PFSK-1 (cell line): ENCODE results near the gene SUPT3H.

Experiments used
- FOXP2 ChIP-seq: optimal IDR thresholded peaks from 2 replicates; pipeline ENCODE3; 2011; ENCODE audit warnings: borderline replicate concordance, control low read depth, inconsistent platforms; ENCODE audit not compliant: insufficient read depth; ENCODE audit errors: extremely low read length, extremely low read depth
- SIN3A ChIP-seq: IDR thresholded peaks from 2 replicates; pipeline ENCODE4 v1.6.1; 2012; ENCODE audit warnings: mild to moderate bottlenecking, low read length, moderate library complexity, borderline replicate concordance; ENCODE audit not compliant: insufficient read depth
- TAF1 ChIP-seq: IDR thresholded peaks from 2 replicates; pipeline ENCODE4 v1.6.1; 2012; ENCODE audit warnings: low read length, control low read depth, borderline replicate concordance; ENCODE audit not compliant: insufficient read depth
- TF ChIP-seq, protein P1 (sequence below), 2 experiments: IDR thresholded peaks; 2 replicates each; pipeline versions ENCODE4 v1.6.1 to v1.8.0; 2011 to 2012; ENCODE audit warnings: low read depth in 2 of 2, low read length in 2 of 2, control low read depth in 1 of 2, inconsistent platforms in 1 of 2, mild to moderate bottlenecking in 1 of 2, moderate library complexity in 1 of 2; ENCODE audit not compliant: insufficient read depth in 1 of 2

DNA sequence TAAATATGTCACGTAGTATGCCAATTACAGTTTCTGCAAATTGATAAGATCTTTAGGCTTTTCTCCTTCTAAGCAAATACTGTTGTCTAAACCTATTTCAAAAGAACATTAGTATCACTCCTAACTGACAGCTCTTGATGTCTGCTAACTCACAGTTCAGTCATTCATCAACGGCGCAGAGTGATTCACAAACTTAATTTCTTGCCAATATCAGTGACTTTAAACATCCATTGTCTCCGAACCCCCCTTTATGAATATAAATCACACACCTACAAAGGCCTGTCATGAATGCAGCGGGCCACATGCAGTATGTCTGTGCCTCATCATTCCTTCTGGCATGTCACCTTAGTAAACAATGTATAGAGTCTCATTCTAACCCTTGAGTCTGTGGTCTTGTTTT is 569.6 kb downstream of the SUPT3H start:
- TF ChIP-seq, protein P1, sequence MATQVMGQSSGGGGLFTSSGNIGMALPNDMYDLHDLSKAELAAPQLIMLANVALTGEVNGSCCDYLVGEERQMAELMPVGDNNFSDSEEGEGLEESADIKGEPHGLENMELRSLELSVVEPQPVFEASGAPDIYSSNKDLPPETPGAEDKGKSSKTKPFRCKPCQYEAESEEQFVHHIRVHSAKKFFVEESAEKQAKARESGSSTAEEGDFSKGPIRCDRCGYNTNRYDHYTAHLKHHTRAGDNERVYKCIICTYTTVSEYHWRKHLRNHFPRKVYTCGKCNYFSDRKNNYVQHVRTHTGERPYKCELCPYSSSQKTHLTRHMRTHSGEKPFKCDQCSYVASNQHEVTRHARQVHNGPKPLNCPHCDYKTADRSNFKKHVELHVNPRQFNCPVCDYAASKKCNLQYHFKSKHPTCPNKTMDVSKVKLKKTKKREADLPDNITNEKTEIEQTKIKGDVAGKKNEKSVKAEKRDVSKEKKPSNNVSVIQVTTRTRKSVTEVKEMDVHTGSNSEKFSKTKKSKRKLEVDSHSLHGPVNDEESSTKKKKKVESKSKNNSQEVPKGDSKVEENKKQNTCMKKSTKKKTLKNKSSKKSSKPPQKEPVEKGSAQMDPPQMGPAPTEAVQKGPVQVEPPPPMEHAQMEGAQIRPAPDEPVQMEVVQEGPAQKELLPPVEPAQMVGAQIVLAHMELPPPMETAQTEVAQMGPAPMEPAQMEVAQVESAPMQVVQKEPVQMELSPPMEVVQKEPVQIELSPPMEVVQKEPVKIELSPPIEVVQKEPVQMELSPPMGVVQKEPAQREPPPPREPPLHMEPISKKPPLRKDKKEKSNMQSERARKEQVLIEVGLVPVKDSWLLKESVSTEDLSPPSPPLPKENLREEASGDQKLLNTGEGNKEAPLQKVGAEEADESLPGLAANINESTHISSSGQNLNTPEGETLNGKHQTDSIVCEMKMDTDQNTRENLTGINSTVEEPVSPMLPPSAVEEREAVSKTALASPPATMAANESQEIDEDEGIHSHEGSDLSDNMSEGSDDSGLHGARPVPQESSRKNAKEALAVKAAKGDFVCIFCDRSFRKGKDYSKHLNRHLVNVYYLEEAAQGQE (IDR thresholded peaks at IDR 0.05; ENCODE audit: insufficient read depth in 1 of 2, low read depth in 2 of 2, low read length in 2 of 2), result no peak
- TF ChIP-seq FOXP2 (no peak), TAF1 (no peak), SIN3A (no peak)
